Activated T-helper 1 cell treated with Interleukin-2 at 50 U/mL for 16 hours (primary cell): ENCODE results near the gene C11orf52.
"Not testable (repeated sequence)": the region's sequence is repeated elsewhere in the genome, so short reads cannot be mapped to it uniquely, and the experiment has no call there.

Experiments
- DNase-seq: peaks from one replicate; pipeline ENCODE4 v3.0.0-alpha.2; 2020; ENCODE audit warnings: low read depth

C11orf52 gene

GRCh38 chr11:111913031-111913861, 5.5 kb upstream of the C11orf52 start:
- no peak for DNase-seq

- no peak for DNase-seq
These were observed 4.7 kb upstream of the C11orf52 start for GRCh38 chr11:111913997-111914396.

GRCh38 chr11:111916768-111917167, 1.9 kb upstream of the C11orf52 start:
- no peak for DNase-seq

GRCh38 chr11:111917312-111917711, 1.4 kb upstream of the C11orf52 start:
- no peak for DNase-seq

- no peak for DNase-seq
These were observed 925 bp upstream of the C11orf52 start for GRCh38 chr11:111917788-111918187.

GRCh38 chr11:111920908-111921307, 2.2 kb downstream of the C11orf52 start:
- DNase-seq = no peak

- DNase-seq = no peak
These were observed 3.0 kb downstream of the C11orf52 start for GRCh38 chr11:111921541-111922230.

GRCh38 chr11:111922803-111923202, 4.1 kb downstream of the C11orf52 start:
- DNase-seq = no peak

GRCh38 chr11:111923351-111923788, 4.7 kb downstream of the C11orf52 start:
- DNase-seq = no peak

- no peak for DNase-seq
These were observed 5.2 kb downstream of the C11orf52 start for GRCh38 chr11:111923951-111924350.

GRCh38 chr11:111925953-111926352, 7.2 kb downstream of the C11orf52 start:
- DNase-seq = no peak

GRCh38 chr11:111926505-111927391, 8.0 kb downstream of the C11orf52 start:
- DNase-seq = peak; percentile 95

- DNase-seq = no peak
These were observed 11.8 kb downstream of the C11orf52 start for GRCh38 chr11:111930472-111930871.

- no peak for DNase-seq
These were observed 13.9 kb downstream of the C11orf52 start for GRCh38 chr11:111932611-111932950.

- not testable (repeated sequence) for DNase-seq
These were observed 14.5 kb downstream of the C11orf52 start for GRCh38 chr11:111933176-111933575.

- DNase-seq = no peak
These were observed 15.2 kb downstream of the C11orf52 start for GRCh38 chr11:111933872-111934271.

GRCh38 chr11:111934306-111934705, 15.6 kb downstream of the C11orf52 start:
- no peak for DNase-seq

GRCh38 chr11:111935317-111936039, 16.8 kb downstream of the C11orf52 start:
- DNase-seq = no peak

GRCh38 chr11:111936040-111936540, 17.4 kb downstream of the C11orf52 start:
- DNase-seq = no peak

- DNase-seq = no peak
These were observed 18.7 kb downstream of the C11orf52 start for GRCh38 chr11:111937461-111937769.

- no peak for DNase-seq
These were observed 19.1 kb downstream of the C11orf52 start for GRCh38 chr11:111937844-111938243.

GRCh38 chr11:111938687-111939160, 20.0 kb downstream of the C11orf52 start:
- DNase-seq = no peak
